ENCODE results near the gene OR52A1. TPM values are rescaled to one million over a fixed set of nuclear protein-coding genes. Genes with fewer than 3 reads are reported as not detected.

OR52A1 gene
- total and polyA plus RNA-seq, 9 of the 15 experiments (the other 6 are each of a cell fraction or from before 2014, with no cell fraction given): under 0.01 to 0.33 (median 0.13) TPM; not detected in 3

DNA sequence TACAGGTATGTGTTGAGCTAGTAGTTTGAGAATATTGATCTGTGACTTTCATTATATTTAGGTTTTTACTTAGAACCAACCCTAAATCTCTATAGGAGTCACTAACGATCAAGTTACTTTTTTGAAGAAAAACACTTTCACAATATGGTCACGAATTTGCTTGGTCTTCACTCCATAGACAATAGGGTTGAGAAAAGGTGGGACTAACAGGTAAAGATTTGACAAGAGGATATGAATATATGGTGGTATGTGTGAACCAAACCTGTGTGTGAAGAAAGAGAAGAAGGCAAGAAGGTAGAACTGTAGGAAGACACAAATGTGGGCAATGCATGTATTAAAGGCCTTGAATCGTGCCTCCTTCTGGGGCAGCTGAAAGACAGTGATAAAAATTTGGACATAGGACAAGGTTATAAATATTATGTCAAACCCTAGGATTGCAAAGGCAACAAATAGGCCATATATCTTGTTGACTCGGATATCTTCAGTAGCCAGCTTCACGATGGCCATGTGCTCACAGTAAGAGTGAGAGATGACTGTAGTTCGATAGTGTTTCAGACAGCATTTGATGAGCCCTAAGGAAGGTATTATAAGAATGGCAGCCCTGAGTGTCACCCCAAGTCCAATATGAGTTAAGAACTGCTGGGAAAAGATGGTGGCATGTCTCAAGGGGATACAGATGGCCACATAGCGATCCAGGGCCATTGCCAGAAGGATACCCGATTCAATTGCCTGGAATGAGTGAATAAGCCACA is 22.8 kb downstream of the OR52A1 start (continued):
- TF ChIP-seq ZC3H11A (IDR thresholded peaks at IDR 0.05; ENCODE audit: low read depth, low read length) (no peak), ZNF175 (CRISPR knock-in tag; IDR thresholded peaks at IDR 0.05; ENCODE audit: low read depth) (no peak; the same call in 1 of the 2 replicates), ZNF695 (CRISPR knock-in tag; IDR thresholded peaks at IDR 0.05) (no peak), SMARCE1 (IDR thresholded peaks at IDR 0.05) (peak; percentile 81; the same call in 1 of the 2 replicates), MTA3 (IDR thresholded peaks at IDR 0.05; ENCODE audit: borderline replicate concordance) (0 out of 2 replicates have a peak, but pooled peaks have one; percentile 45), RBM25 (IDR thresholded peaks at IDR 0.05; ENCODE audit: low read depth, low read length, severe bottlenecking) (no peak), POU5F1 (IDR thresholded peaks at IDR 0.05; ENCODE audit: borderline replicate concordance, low read depth, low read length, partially characterized antibody) (no peak), MCM2 (IDR thresholded peaks at IDR 0.05; ENCODE audit: low read depth) (no peak), ZNF324 (CRISPR knock-in tag; IDR thresholded peaks at IDR 0.05) (no peak), ILK (tag; IDR thresholded peaks at IDR 0.05; ENCODE audit: borderline replicate concordance, low read depth) (no peak), ZKSCAN8 (CRISPR knock-in tag; IDR thresholded peaks at IDR 0.05) (peak; percentile 82), SMC3 (conservative IDR thresholded peaks at IDR 0.05; ENCODE audit: insufficient read depth, low read depth, low read length) (no peak), ZNF253 (CRISPR knock-in tag; conservative IDR thresholded peaks at IDR 0.05) (no peak), ZNF717 (CRISPR knock-in tag; IDR thresholded peaks at IDR 0.05) (no peak), ZNF583 (CRISPR knock-in tag; IDR thresholded peaks at IDR 0.05) (peak; percentile 17; the same call in 1 of the 2 replicates), NFE2L1 (tag; IDR thresholded peaks at IDR 0.05; ENCODE audit: borderline replicate concordance, low read depth) (no peak), ZNF134 (CRISPR knock-in tag; conservative IDR thresholded peaks at IDR 0.05) (no peak), MTA2 (IDR thresholded peaks at IDR 0.05; ENCODE audit: low read depth) (peak; percentile 83)
- TF ChIP-seq, protein P1, sequence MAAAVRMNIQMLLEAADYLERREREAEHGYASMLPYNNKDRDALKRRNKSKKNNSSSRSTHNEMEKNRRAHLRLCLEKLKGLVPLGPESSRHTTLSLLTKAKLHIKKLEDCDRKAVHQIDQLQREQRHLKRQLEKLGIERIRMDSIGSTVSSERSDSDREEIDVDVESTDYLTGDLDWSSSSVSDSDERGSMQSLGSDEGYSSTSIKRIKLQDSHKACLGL (CRISPR knock-in tag; IDR thresholded peaks at IDR 0.05; ENCODE audit: borderline replicate concordance, poor library complexity, severe bottlenecking): no peak
- TF ChIP-seq, protein P2, sequence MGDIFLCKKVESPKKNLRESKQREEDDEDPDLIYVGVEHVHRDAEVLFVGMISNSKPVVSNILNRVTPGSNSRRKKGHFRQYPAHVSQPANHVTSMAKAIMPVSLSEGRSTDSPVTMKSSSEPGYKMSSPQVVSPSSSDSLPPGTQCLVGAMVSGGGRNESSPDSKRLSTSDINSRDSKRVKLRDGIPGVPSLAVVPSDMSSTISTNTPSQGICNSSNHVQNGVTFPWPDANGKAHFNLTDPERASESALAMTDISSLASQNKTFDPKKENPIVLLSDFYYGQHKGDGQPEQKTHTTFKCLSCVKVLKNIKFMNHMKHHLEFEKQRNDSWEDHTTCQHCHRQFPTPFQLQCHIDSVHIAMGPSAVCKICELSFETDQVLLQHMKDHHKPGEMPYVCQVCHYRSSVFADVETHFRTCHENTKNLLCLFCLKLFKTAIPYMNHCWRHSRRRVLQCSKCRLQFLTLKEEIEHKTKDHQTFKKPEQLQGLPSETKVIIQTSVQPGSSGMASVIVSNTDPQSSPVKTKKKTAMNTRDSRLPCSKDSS (IDR thresholded peaks at IDR 0.05; ENCODE audit: low read depth, partially characterized antibody): no peak
- TF ChIP-seq, protein P3, sequence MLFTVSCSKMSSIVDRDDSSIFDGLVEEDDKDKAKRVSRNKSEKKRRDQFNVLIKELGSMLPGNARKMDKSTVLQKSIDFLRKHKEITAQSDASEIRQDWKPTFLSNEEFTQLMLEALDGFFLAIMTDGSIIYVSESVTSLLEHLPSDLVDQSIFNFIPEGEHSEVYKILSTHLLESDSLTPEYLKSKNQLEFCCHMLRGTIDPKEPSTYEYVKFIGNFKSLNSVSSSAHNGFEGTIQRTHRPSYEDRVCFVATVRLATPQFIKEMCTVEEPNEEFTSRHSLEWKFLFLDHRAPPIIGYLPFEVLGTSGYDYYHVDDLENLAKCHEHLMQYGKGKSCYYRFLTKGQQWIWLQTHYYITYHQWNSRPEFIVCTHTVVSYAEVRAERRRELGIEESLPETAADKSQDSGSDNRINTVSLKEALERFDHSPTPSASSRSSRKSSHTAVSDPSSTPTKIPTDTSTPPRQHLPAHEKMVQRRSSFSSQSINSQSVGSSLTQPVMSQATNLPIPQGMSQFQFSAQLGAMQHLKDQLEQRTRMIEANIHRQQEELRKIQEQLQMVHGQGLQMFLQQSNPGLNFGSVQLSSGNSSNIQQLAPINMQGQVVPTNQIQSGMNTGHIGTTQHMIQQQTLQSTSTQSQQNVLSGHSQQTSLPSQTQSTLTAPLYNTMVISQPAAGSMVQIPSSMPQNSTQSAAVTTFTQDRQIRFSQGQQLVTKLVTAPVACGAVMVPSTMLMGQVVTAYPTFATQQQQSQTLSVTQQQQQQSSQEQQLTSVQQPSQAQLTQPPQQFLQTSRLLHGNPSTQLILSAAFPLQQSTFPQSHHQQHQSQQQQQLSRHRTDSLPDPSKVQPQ (CRISPR knock-in tag; IDR thresholded peaks at IDR 0.05; ENCODE audit: borderline replicate concordance): no peak
- TF ChIP-seq, protein P4, sequence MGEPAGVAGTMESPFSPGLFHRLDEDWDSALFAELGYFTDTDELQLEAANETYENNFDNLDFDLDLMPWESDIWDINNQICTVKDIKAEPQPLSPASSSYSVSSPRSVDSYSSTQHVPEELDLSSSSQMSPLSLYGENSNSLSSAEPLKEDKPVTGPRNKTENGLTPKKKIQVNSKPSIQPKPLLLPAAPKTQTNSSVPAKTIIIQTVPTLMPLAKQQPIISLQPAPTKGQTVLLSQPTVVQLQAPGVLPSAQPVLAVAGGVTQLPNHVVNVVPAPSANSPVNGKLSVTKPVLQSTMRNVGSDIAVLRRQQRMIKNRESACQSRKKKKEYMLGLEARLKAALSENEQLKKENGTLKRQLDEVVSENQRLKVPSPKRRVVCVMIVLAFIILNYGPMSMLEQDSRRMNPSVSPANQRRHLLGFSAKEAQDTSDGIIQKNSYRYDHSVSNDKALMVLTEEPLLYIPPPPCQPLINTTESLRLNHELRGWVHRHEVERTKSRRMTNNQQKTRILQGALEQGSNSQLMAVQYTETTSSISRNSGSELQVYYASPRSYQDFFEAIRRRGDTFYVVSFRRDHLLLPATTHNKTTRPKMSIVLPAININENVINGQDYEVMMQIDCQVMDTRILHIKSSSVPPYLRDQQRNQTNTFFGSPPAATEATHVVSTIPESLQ (CRISPR knock-in tag; IDR thresholded peaks at IDR 0.05): 0 out of 2 replicates have a peak, but pooled peaks have one; percentile 43
